SK-N-DZ (cell line): Measurements from ENCODE around the gene ADORA2A.

ENCODE experiments used
- DNase-seq: peaks from one replicate; pipeline ENCODE4 v3.0.0-alpha.2; 2015; ENCODE audit warnings: low spot score

Gene ADORA2A

DNA sequence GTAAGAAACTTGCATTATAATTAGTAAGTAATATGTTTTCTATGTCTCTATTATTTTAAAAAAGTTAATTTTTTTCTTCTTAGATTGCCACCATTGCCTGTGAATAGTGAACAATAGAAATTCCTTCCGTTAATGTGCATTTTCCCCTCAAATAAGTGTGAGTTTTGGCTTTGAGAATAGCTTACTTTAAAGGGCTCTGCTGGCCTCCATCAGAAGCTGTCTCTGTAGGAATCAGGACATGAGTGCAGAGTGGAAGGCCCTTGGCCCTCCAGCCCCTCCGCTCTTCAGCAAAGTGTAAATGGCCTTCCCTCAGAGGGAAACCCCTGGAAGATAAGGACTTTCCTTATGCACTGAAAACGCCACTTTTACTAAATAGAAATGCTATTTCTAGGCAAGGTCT lies 24.1 kb upstream of the ADORA2A start:
- no peak for DNase-seq

DNA sequence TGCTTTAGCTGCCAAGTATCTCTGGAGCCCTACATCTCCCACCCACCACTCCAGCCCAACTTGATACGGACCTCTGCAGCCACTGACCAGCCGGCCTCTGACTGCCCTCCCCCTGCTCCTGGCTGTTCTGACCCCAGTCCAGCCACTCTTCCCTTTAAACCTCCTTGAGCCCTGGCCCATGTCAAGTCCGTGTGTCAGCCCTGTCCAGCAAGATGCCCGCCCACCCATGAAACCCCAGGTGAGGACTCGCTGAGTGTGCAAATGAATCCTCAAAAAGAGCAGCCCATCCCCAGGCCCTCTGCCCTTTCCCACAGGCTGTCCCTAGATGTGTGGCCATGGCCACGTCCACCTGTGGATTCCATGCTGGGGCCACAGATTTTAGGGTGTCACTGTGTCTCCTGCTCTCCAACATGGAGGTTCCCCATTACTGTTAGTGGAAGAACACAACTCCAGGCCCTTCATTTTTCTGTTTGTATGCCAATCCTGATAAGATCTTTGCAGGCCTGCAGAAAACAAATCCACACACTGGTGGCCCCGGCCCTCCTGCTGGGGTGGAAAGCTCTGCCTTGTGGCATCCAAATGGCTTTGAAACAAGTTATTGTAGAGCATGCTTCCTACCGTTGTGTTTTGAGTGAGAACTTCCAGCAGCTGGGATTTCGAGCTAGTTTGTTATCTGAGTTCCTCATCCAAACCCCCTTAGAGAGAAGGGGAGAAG lies 22.7 kb upstream of the ADORA2A start:
- no peak for DNase-seq

DNA sequence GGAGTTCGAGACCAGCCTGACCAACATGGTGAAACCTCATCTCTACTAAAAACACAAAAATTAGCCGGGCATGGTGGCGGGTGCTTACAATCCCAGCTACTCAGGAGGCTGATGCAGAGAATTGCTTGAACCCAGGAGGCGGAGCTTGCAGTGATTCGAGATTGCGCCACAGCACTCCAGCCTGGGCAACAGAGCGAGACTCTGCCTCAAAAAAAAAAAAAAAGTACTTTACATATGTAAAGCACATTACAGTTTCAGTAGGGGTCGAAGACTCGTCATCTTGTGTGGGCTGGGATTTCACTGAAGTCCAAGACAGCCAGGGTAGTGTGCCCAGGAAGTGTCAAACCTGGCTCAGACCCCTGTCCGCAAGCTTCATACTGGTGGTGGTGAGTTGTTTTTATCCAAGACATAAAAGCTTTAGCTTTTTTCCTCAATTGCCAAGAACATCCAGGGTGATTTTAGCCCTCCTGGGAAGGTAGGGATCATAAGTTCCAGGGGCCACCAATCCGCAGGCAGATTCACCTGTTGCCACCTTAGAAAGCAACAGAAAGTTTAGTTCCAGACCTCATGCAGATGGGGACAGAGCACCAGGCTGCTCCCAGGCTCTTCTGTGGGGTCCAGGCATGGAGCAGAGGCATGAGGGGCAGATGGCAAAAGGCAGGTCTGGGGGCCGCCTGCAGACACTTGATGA lies 21.6 kb upstream of the ADORA2A start:
- DNase-seq = no peak

DNA sequence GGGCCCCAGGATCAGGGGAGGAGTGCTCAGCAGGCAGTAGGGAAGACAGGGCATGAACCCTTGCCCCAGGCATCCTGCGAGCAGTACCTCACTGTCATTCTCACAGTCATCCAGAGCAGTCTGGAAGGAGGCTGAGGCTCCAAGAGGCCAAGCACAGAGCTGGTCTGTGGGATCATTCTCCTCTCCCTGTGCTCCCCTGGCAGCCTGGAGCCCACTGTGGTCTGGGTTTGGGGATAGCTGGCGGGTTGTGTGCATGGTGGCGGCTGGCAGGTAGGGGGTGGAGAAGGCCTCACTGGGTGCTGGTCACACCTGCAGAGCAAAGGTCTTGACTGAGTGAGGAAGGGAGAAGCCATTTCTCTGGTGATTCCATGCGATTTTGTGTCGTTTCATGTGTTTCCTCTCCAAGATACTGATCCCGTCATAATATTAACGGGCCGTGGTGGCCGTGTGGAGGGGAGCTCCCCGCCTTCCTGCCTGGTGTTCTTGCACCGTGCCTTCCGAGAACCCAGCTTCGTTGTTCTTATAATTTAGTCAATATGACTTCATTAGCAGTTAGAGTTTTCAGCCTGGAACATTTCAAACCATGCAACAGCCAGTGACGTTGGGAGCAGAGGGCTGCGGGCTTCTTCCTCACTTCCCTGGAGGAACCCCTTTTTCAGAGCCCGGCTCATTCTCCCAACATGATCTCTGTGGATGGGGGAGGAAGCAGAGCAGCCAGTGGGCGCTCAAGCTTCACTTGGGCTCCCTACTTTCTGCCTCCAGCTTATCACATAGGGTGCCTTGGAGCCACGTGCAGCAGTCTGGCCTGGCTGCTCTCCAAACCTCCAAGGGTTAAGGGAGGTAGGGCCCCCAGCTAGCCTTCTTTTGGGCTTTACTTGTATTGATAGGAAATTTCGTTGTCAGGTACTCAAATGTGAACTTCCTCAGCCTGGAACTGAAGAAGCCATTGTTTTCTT lies 20.8 kb upstream of the ADORA2A start:
- DNase-seq = no peak

DNA sequence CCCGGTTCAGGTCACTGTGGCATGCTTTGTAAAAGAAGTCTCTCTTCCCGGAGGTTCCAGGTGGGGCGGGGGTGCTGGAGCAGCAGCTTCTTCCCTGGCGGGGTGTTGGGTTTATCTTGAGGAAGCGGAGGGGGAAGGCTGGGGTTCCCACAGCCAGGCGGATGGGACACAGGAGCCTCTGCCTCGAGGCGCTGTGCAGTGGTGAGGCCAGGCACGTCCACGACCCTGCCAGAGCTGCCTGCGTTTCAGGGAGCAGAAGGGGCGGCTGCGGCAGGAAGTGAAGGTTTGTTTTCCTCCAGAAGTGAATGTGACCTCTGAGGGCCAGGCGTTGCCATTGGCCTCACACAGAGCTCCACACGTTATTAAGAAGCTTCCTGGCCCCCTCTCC lies 20.1 kb upstream of the ADORA2A start:
- DNase-seq = no peak

DNA sequence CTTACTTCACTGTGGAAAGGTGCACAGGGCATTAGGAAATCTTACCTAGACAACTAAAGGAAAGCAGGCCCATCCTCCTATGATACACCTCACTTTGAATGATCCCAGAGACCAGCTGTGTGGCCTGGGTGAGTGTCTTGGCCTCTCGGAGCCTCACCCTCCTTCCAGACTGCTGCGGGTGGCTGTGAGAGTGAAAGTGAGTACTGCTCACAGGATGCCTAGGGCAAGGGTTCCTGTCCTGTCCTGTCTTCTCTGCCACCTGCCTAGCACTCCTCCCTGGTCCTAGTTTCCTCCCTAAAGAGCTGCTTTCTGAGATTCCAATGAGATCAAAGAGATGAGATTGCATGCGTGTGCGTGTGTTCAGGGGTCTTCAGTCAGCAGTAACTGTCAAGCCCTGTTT lies 19.5 kb upstream of the ADORA2A start:
- no peak for DNase-seq

DNA sequence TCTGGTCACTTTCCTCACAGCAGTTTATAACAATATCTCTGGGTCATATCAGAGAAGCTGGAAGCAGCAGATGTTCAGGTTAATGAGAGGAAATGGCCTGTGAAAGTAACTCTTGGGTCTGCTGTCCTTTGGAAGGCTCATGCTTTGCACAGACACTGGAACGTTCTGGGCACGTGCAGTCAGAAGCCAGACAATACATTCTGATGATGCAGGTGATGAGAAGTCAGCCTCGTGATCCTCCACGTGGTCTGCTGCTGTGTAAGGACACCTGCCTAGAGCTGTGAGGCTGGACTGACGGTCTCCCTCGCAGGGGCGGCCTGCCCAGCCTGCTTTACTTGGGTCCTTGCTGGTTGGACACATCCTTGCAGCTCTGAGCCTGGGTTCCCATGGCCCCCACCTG lies 18.8 kb upstream of the ADORA2A start:
- DNase-seq = peak; percentile 56

DNA sequence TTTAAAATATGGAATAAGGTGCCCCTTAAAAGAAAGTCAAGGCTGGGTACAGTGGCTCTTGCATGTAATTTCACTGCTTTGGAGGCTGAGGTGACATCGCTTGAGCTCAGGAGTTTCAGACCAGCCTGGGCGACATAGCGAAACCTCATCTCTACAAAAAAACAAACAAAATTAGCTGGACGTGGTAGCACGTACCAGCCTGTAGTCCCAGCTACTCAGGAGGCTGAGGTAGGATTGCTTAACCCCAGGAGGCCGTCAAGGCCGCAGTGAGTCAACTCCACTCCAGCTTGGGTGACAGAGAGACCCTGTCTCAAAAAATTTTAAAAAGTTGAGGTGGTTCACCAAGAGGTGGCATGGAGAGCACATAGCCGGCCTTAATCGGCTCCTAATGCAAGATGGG lies 17.7 kb upstream of the ADORA2A start:
- DNase-seq = no peak

DNA sequence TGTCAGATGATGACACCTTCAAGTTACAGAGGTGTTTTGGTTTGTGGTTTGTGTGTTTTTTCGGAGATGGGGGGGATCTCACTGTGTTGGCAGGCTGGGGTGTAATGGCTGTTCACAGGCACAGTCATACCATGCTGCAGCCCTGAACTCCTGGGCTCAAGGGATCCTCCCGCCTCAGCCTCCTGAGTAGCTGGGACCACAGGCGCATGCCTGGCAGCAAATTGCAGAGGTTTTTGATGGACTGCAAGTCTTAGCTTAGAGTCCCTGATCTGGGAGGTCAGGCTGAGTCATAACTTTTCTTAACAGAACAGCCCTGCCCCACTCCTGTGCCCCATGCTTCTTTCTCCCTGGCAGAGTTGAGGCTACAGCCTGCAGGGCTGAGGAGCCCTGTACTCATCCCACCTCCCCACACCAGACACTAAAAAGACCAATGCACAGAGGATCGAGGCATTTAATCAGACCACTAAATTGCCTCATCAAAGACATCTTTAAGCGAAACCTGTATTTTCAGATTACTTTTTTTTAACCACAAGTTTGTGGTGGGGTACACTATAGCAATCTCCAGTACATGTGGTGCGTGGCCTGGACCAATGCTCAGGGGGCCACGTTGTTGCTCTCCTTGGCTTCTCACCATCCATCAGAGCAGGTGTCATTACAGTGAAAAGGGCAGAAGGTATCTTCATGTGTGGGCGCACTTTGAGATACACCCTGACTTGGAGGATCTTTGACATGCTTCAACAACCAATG lies 17.1 kb upstream of the ADORA2A start:
- DNase-seq = no peak

DNA sequence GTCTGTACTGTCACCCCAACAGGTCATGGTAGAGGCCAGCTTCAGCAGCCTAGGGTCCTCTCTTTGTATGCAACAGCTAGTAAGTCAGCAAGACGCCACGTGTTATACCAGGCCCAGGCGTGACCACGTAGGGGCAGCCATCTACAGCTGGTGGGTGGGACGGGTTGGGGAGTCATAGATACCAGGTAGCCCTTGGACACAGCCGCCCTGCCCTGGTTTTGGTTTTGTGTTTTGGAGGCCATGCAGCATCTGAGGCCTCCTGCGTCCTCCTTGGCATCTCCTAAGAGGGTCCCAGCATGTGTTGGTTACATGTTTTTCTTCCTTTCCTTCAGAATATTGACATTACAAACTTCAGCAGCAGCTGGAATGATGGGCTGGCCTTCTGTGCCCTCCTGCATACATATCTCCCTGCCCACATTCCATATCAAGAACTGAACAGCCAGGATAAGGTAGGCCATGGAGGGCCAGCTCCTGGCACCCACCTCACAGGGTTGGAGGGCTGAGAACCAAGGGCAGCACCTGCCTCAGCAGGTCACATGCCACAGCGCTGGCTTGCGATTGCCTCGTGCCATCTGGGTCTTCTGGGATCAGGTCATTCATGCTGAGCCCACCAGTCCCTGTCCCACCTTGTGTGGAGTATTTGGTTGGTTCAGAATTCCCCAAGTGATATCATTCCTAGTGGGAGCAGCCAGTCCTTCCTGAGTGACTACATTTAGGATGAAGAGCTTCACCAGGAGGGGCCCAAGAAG lies 16.0 kb upstream of the ADORA2A start:
- DNase-seq = no peak

DNA sequence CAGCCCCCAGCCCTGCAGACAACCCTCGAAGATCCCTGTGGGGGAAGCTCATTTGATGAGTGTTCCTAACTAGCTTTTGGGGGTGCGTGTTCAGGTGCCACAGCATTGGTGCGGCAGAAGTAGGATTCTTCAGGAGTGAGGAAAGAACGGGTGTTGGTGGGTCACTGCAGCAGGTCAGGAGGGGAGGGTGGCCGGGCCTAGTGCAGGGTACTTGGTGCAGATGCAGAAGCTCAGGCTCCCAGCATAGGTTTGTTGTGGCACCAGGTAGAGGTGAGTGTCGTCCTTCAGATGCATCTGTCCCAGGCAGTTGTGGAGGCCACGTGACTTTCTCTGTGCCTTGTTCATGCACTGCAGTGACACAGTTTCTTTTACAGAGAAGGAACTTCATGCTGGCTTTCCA lies 15.1 kb upstream of the ADORA2A start:
- DNase-seq = no peak

DNA sequence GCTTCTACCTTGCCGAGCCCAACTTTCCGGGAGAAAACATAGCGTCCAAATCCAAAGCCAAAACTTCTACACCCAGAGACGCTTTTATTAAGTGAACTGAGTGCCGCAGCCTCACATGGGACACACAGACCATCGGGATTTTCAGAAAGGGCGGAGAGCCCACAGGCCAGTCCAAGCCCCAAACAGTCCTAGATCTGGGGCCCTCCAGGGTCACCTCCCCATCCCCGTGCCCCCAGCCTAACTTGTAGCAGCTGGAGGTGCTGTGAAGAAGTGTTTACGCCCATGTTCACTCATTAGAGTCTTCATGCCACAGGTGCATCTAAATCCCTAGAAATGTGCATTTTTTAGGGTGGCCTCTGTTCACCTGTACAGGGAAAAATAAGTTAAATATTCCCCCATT lies 14.1 kb upstream of the ADORA2A start:
- DNase-seq = no peak

DNA sequence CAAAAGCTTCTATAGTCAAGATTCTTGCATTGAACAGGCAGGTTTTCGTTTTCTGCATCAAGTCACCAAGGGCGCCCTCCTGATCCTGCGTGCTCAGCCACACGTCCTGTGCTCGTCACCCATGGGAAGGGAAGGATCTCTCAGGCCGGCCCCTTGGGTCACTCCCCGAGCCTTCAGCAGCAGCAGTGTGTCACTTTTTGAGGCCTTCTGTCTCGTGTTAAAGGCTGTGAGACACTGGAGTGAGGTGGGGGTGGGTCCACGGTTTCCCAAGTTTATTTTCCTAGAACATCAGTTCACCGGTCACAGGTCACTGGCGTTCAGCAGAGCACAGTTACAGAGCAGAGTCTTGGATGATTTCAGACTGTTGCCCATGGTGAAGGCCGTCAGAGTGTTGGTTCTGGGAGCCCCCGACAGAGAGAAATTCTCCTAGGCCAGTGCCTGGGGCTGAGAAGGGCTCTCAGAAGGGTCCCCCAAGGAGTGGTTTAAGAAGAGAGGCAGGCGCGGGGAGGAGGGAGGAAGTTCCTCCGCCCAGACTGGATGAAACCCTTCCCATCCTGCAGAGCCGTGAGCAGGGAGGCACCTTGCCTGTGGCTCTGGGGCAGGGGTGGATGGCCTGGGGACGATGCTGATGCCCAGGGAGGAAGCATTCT lies 13.5 kb upstream of the ADORA2A start:
- no peak for DNase-seq

DNA sequence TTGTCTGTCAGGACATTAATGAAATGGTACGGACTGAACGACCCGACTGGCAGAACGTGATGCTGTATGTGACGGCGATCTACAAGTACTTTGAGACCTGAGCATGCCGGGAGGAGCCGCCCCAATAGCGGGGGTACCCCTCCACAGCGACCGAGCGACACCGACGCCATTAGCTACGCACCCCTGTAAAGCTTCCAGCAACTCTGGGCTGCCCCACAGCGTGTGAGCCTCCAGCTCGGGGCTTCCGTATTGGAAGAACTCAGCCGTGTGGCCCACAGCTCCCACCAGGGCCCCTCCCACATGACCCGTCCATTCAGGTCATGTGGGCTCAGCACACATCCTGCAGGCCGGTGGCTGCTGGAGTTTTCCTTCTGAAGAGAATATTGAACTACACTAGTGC lies 12.9 kb upstream of the ADORA2A start:
- no peak for DNase-seq

DNA sequence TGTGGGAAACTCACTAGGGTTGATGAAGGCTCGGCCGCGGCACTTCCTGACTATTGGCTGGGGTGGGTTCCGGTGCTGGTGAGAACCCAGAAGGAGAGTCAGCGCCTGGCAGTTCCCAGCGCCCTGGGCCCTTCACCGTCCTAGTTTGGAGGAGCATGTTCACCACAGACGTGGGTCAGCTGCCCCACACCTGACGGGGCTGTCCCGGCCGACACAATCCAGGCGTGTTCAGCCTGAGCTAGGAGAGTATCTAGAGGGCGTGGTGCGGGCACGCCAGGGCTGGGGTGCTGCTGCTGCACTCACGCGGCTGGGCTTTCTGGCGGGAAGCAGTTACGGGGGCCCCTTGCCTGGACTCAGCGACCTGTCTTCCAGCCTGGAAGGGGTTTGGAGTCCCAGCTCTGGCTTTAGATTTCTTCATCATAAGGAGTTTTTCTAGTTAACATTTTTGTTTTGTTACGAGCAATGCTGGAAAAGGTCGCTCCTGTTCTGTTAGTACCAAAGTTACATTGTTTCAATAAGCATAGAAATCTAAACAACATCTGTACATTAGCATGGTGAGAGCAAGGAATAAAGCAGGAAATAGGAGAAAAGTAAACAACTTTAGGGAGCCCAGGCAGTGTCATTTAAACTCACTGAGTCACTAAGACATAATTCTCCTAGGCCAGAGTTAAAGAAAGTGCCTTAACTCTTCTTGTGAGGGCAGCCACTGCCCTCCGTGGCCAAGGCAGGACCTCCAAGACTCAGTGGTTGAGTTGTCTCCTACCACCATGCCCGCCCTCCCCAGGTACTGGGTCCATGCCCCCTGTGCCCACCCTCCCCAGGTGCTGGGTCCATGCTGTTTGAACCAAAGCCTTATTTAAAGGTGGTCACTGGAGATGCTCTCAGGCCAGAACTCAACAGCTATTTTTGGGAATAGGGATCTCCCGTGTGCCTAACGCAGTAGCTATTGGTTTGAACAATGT lies 12.1 kb upstream of the ADORA2A start:
- no peak for DNase-seq

DNA sequence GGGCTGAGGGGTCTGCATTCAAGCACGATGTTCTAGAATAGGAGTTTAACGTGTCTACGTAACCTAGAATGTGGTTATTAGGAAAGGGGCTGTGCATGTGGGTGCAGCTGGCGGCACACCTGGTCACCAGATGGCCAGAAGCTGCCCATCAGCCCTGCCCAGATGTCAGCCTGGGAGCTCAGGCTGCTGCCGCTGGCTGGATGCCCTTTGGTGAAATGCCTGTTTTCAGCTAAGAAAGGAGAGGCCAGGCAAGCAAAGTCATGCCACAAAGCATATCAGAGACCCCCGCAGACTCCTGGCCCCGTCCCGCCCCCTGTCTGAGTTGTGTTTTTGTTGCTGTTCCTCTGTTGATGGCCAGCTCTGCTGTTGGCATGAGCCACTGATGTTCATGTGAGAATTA lies 11.3 kb upstream of the ADORA2A start:
- DNase-seq = no peak

DNA sequence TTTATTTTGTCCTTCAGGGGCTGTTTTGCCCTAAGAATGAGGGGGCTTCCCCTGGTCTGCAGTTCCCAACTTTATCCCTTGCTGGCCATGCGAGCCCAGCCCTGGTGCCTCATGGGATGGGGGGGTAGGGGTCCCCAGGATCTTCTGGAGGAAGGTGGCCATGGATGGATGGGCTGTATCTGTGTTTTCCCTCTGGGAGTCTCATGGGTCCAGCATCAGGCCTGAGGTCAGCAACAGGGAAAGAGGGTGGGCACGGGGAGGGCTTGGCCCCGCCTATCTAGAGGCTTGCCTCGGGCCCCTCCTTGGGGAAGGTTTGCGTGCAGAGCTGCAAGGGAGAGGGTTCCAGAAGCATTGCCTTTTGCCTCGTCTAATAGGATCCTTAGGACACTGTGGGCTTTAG lies 10.8 kb upstream of the ADORA2A start:
- no peak for DNase-seq

DNA sequence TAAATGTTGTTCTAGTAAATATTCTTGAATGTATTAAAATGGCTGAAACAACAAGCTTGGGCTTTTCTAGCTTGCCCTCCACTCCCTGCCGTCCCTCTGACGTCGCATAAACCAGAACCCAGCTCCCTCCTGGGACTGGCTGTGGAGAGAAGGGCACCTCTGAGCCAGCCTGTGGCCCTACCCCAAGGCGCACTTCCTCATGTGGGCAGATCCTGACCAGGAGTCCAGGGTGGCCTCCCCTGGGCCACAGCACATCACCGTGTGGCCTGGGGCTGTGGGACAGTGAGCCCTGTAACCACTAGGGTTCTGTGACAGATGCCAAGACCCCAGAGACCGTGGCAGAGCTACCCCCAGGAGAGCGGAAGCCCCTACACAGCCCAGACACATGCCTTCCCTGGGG lies 10.2 kb upstream of the ADORA2A start:
- no peak for DNase-seq

DNA sequence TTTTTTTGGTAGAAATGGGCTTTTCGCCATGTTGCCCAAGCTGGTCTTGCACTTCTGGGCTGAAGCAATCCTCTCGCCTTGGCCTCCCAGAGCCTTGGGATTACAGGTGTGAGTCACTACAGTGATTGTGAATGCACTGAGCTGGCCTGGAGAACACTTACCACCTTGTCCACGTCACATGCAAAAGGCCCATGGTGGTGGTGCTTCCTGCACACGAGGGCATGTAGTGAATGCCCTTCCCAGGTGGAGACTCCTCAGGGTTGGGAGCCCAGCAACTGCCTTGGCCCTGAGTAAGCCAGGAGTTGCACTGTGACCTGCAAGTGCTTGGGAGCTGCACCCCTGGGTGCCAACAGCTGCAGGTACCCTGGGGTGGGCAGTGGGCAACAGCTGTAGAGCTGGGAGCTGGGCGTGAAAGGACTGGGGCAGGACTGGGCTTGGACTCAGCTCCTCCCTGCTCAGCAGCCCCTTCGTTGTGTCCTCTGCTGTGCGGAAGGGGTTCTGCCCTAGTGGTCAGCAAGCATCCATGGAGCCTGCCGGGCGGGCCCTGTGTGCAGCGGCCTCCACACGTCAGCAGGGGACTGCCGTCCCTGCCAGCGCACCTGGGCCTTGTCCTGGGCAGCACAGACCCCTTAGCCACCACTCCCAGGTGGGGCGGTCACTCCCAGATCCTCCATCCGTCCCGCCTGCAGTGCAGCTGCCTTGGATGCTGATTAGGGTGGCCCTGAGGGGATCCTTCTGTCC lies 9.3 kb upstream of the ADORA2A start:
- DNase-seq = no peak
